Lower leg skin (tissue), 3 donors: ENCODE measurements around the gene BEST4.

Experiments
- CTCF ChIP-seq, 3 donors: fragments of 450-650 bp; IDR thresholded peaks; one replicate each; pipeline ENCODE4 v1.5.1; 2016; ENCODE audit warnings: antibody characterized with exemption in 3 of 3, mild to moderate bottlenecking in 3 of 3, moderate library complexity in 2 of 3
- POLR2A ChIP-seq, 2 donors: fragments of 450-650 bp; IDR thresholded peaks; one replicate each; pipeline ENCODE4 v1.6.1; 2016 to 2017; ENCODE audit warnings: antibody characterized with exemption in 2 of 2, mild to moderate bottlenecking in 1 of 2, moderate library complexity in 1 of 2

- TF ChIP-seq CTCF (IDR thresholded peaks at IDR 0.05) (no peak), POLR2A (IDR thresholded peaks at IDR 0.05) (no peak)
Observed at GRCh38 chr1:44803062-44803311, 15.0 kb upstream of the BEST4 start.
